Inferior parietal cortex (tissue), 1 donor: ENCODE measurements around the gene YLPM1.
A peak's percentile ranks its signal among the peaks of the same experiment; 100 is the strongest.

Source experiments
- DNase-seq: peaks from one replicate; pipeline ENCODE4 v3.0.0-alpha.2; 2016; ENCODE audit errors: extremely low spot score

The YLPM1 gene

GRCh38 chr14:74840603-74841030 is 77.5 kb downstream of the YLPM1 start:
- DNase-seq, result no peak

- DNase-seq, result no peak
These were observed 78.4 kb downstream of the YLPM1 start for GRCh38 chr14:74841230-74842207.

- no peak for DNase-seq
These were observed 80.5 kb downstream of the YLPM1 start for GRCh38 chr14:74843653-74844052.

GRCh38 chr14:74846168-74846567 is 83.1 kb downstream of the YLPM1 start:
- DNase-seq, result no peak

- no peak for DNase-seq
These were observed 84.0 kb downstream of the YLPM1 start for GRCh38 chr14:74846968-74847665.

- DNase-seq, result no peak
These were observed 85.7 kb downstream of the YLPM1 start for GRCh38 chr14:74848768-74849167.

GRCh38 chr14:74852922-74853530 is 89.9 kb downstream of the YLPM1 start:
- no peak for DNase-seq

- DNase-seq, result no peak
These were observed 90.5 kb downstream of the YLPM1 start for GRCh38 chr14:74853581-74853980.

GRCh38 chr14:74855021-74855420 is 91.9 kb downstream of the YLPM1 start:
- no peak for DNase-seq

- DNase-seq, result no peak
These were observed 92.8 kb downstream of the YLPM1 start for GRCh38 chr14:74855945-74856344.

GRCh38 chr14:74856366-74856765 is 93.2 kb downstream of the YLPM1 start:
- DNase-seq, result no peak

GRCh38 chr14:74858022-74858421 is 94.9 kb downstream of the YLPM1 start:
- no peak for DNase-seq

- no peak for DNase-seq
These were observed 96.8 kb downstream of the YLPM1 start for GRCh38 chr14:74859757-74860552.

- peak; percentile 94 for DNase-seq
These were observed 98.0 kb downstream of the YLPM1 start for GRCh38 chr14:74860899-74861733.

- no peak for DNase-seq
These were observed 98.6 kb downstream of the YLPM1 start for GRCh38 chr14:74861734-74862090.

GRCh38 chr14:74863274-74863673 is 100.2 kb downstream of the YLPM1 start:
- no peak for DNase-seq

- no peak for DNase-seq
These were observed 101.1 kb downstream of the YLPM1 start for GRCh38 chr14:74864198-74864597.

GRCh38 chr14:74865156-74865555 is 102.0 kb downstream of the YLPM1 start:
- DNase-seq, result no peak

GRCh38 chr14:74866708-74867389 is 103.7 kb downstream of the YLPM1 start:
- DNase-seq, result no peak

- peak; percentile 54 for DNase-seq
These were observed 104.6 kb downstream of the YLPM1 start for GRCh38 chr14:74867673-74868072.
